Measurements from ENCODE around the gene FMN1. TPM values are rescaled to one million over a fixed set of nuclear protein-coding genes. Genes with fewer than 3 reads are reported as not detected.

Gene FMN1
- total and polyA plus RNA-seq, 2 of the 8 experiments (the other 6 are each of a cell fraction or from before 2014, with no cell fraction given), result 0.27 to 3.7 TPM

GRCh38 chr15:33013827-33014445 is 180.6 kb downstream of the FMN1 start:
- Histone ChIP-seq H4K20me1 (replicated peaks in 1 of 2; ENCODE audit: control insufficient read depth in 1 of 2, insufficient read depth in 2 of 2, low read length in 2 of 2) (no peaks in the 10 kb centered on the region), H3K79me2 (ENCODE audit: control insufficient read depth in 1 of 2, insufficient read depth in 2 of 2, low read length in 2 of 2) (no peaks in the 10 kb centered on the region), H3K9me3 (ENCODE audit: insufficient read depth in 2 of 2, low read depth in 1 of 2, low read length in 1 of 2) (no peaks in the 10 kb centered on the region), H2BK20ac (ENCODE audit: low read length) (no peak overlapping the region), H2AK5ac (ENCODE audit: low read depth, low read length) (no peak overlapping the region), H3K27me3 (replicated peaks in 1 of 4; ENCODE audit: control insufficient read depth in 3 of 4, extremely low read depth in 1 of 4, insufficient read depth in 3 of 4, low read length in 3 of 4) (peaks cover 0 to 1% (median 0%) of the 10 kb centered on the region in 4 experiments; a peak in 1 of 7 replicates), H3K23ac (ENCODE audit: insufficient read length) (no peak overlapping the region), H2BK120ac (replicated peaks; ENCODE audit: low read depth, low read length) (no peak overlapping the region), H3K18ac (ENCODE audit: extremely low read depth, low read length) (no peak overlapping the region), H3K9ac (replicated peaks in 1 of 4; ENCODE audit: extremely low read depth in 1 of 4, low read depth in 3 of 4, low read length in 3 of 4) (no peak overlapping the region), H2AFZ (ENCODE audit: low read length) (no peak overlapping the region), H3K56ac (replicated peaks; ENCODE audit: insufficient read length, low read depth, low read length) (no peak overlapping the region), H3K79me1 (ENCODE audit: low read depth, low read length) (no peaks in the 10 kb centered on the region), H2BK15ac (ENCODE audit: low read length) (no peak overlapping the region), H3K4me1 (replicated peaks in 1 of 4; ENCODE audit: control insufficient read depth in 3 of 4, insufficient read depth in 4 of 4, low read length in 3 of 4) (peaks cover 0 to 3% (median under 1%) of the 10 kb centered on the region in 4 experiments; a peak in 3 of 7 replicates), H3K4me2 (ENCODE audit: insufficient read depth in 1 of 2, low read depth in 2 of 2, low read length in 2 of 2) (no peak overlapping the region), H3K23me2 (ENCODE audit: low read depth, low read length) (no peaks in the 10 kb centered on the region), H3K4ac (replicated peaks; ENCODE audit: insufficient read length, low read depth, low read length) (no peak overlapping the region), H2BK5ac (ENCODE audit: low read depth, low read length) (no peak overlapping the region), H3K36me3 (ENCODE audit: control insufficient read depth in 2 of 4, insufficient read depth in 4 of 4, low read length in 3 of 4) (no peaks in the 10 kb centered on the region), H3K14ac (ENCODE audit: insufficient read length) (no peak overlapping the region), H3K27ac (ENCODE audit: low read depth, low read length) (no peak overlapping the region), H4K5ac (ENCODE audit: insufficient read length, low read depth, low read length) (no peak overlapping the region), H4K8ac (ENCODE audit: extremely low read depth, insufficient read depth, low read length) (no peak overlapping the region), H4K91ac (replicated peaks; ENCODE audit: insufficient read length, low read length) (no peak overlapping the region), H2BK12ac (ENCODE audit: low read depth, low read length) (no peak overlapping the region), H3K4me3 (ENCODE audit: extremely low read depth in 1 of 4, insufficient read depth in 2 of 4, low read depth in 3 of 4, low read length in 4 of 4) (no peak overlapping the region)
- 93% methylated on average over 3 of the region's 3 CpGs; no CpG with 5 or more reads in 1 of the 2 experiments for WGBS, 2 experiments (ENCODE audit: extremely low coverage in 1 of 2, insufficient coverage in 1 of 2, insufficient read length in 1 of 2, insufficient replicate concordance in 2 of 2, low coverage in 1 of 2, low lambda C conversion rate in 2 of 2, missing lambda C conversion rate in 1 of 2)
- CTCF ChIA-PET (ENCODE audit: partially characterized antibody), result interaction anchor here (0.6 to 2.9 kb wide), 7 partner anchors 9 to 168 kb away, joined by 3 to 17 read pairs (median 3); no protein-coding TSS in a partner anchor
- POLR2A ChIA-PET (ENCODE audit: partially characterized antibody), result interaction anchor here (0.6 kb wide), 1 partner anchor 15 kb away, joined by 5 read pairs; no protein-coding TSS in a partner anchor
- FAIRE-seq, result no peak
- no peak for DNase-seq (ENCODE audit: low read depth in 1 of 2, low spot score in 2 of 2)
- TF ChIP-seq BCL11A (IDR thresholded peaks at IDR 0.05; ENCODE audit: low read depth in 2 of 2, low read length in 2 of 2) (no peak), CEBPB (IDR thresholded peaks at IDR 0.05; ENCODE audit: low read depth, low read length) (no peak), HDAC2 (IDR thresholded peaks at IDR 0.05; ENCODE audit: borderline replicate concordance in 1 of 2, low read depth in 2 of 2, low read length in 2 of 2) (no peak), JUND (IDR thresholded peaks at IDR 0.05; ENCODE audit: low read length) (no peak), SIRT6 (IDR thresholded peaks at IDR 0.05; ENCODE audit: low read length) (no peak), TBP (IDR thresholded peaks at IDR 0.05; ENCODE audit: low read depth, low read length) (no peak), EP300 (IDR thresholded peaks at IDR 0.05; ENCODE audit: borderline replicate concordance in 1 of 2, low read depth in 2 of 2, low read length in 2 of 2) (no peak), ATF2 (IDR thresholded peaks at IDR 0.05; ENCODE audit: low read length) (no peak), TEAD4 (IDR thresholded peaks at IDR 0.05; ENCODE audit: low read depth, low read length) (no peak), GTF2F1 (IDR thresholded peaks at IDR 0.05; ENCODE audit: borderline replicate concordance, low read depth, low read length) (no peak), POLR2A (IDR thresholded peaks at IDR 0.05; ENCODE audit: control extremely low read depth in 1 of 2, low read depth in 2 of 2, low read length in 2 of 2) (no peak), BRCA1 (IDR thresholded peaks at IDR 0.05; ENCODE audit: low read depth, low read length) (no peak)
